Measurements from ENCODE around the gene NFKBIA. TPM values are rescaled to one million over a fixed set of nuclear protein-coding genes. Genes with fewer than 3 reads are reported as not detected.
A peak's percentile ranks its signal among the peaks of the same experiment; 100 is the strongest.

Gene NFKBIA
- total RNA-seq, 5 donors from 2014 or later (not counting 1 experiment from before 2014, with no cell fraction given): 129 to 1,245 (median 169) TPM

DNA sequence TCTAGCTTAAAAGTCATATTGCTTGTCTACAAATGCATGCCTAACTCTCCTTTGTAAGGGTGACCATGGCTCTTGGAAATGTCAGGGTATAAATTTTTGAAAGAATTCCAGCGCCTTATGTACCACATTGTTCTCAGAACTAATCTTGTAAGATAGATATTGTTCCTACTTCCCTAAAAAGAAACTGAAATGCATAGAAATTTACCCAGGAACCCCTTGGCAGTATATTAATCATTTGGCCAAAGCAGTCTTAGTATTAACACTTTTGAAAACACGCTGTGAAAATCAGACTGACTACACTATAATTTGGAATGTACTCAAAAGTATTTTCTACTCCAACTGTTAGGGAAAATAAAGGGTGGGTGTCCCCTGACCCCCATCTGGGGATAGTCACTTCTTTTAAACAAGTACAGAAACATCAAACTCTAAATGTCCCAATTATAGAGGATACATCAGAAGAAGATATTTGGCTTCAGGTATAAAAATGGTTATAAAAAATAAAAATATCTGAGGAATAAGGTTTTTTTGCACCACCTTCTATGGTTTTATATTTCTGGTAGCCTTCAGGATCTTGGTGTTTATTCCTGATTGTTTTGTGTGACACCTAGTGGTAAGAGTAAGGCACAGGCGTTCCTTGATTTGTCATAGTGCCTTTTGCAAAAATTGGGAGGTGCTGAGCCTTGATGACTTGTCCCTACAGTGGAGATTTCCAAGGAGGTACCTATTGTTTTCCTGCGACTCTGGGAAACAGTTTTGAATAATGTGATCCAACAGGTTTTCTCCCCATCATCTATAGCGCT lies 2.2 kb upstream of the NFKBIA start:
- H3K36me3 Mint-ChIP-seq: peaks cover 20% of the 10 kb centered on the region
- peak overlapping the region; percentile 44 to 98 for H3K27ac Mint-ChIP-seq
- CTCF ChIA-PET: interaction anchor here (0.6 to 4.7 kb wide), 11 partner anchors 8 to 284 kb away, joined by 3 to 63 read pairs (median 20); partner anchors contain the start of genes PPP2R3C (in 1 of the 2), PRORP (in 1 of the 2) and PSMA6 (in 1 of the 2)
- H3K27ac ChIP-seq (ENCODE audit: low read length): peak overlapping the region; percentile 16
- no peaks in the 10 kb centered on the region for H3K9me3 ChIP-seq
- H3K36me3 ChIP-seq (ENCODE audit: control insufficient read depth in 2 of 2, extremely low read depth in 1 of 2, insufficient read depth in 1 of 2, low read length in 1 of 2): peaks cover 6 to 19% of the 10 kb centered on the region in 2 donors
- no peak overlapping the region for H3K4me3 ChIP-seq (ENCODE audit: control insufficient read depth in 1 of 2, extremely low read depth in 1 of 2, low read length in 1 of 2)
- H3K4me3 Mint-ChIP-seq: peak overlapping the region in 1 of 3 donors; percentile 93
- H3K4me1 ChIP-seq (ENCODE audit: control insufficient read depth in 1 of 2, extremely low read depth in 1 of 2, insufficient read depth in 2 of 2, low read length in 2 of 2): peaks cover 25 to 30% of the 10 kb centered on the region in 2 experiments
- DNase-seq (peak in 2 of 35 experiments; percentile 2 to 68), ATAC-seq (replicated peaks in 1 of 4) (no peak)
- H3K4me1 Mint-ChIP-seq: peaks cover 41 to 43% (median 42%) of the 10 kb centered on the region in 3 donors
- POLR2A ChIA-PET: interaction anchor here (2.0 to 6.3 kb wide), 3 partner anchors 9 to 284 kb away, joined by 32 to 242 read pairs (median 70); partner anchors contain the start of genes PPP2R3C (in 1 of the 2) and PRORP (in 1 of the 2)
- no peaks in the 10 kb centered on the region for H3K27me3 Mint-ChIP-seq
- no CpG with 5 or more reads among the region's 5 CpGs for WGBS (ENCODE audit: insufficient coverage)
- H3K9me3 Mint-ChIP-seq: no peaks in the 10 kb centered on the region
- H3K27me3 ChIP-seq (replicated peaks in 1 of 2; ENCODE audit: control insufficient read depth in 2 of 2, extremely low read depth in 1 of 2, insufficient read depth in 2 of 2, low read length in 1 of 2): no peaks in the 10 kb centered on the region

DNA sequence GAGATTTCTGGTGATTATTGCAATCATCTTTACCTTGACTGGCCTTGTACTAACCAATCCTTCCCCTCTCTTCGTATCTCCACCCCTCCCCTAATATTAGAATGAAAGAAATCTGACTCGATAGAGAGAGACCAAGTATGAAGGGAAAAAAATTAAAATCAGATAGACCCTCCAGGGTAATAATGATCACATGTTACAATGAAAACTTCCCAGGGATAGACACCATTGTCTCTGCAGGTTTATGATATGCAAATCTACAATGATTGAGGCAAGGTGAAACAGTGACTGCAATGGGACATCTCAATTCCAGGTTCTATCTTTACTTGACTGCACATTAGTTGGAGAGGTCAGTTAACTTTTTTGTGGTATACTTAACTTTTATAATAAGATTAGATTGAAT lies 1.5 kb upstream of the NFKBIA start:
- H3K27ac Mint-ChIP-seq: peak overlapping the region; percentile 96 to 98
- peaks cover 26% of the 10 kb centered on the region for H3K36me3 Mint-ChIP-seq
- peak overlapping the region; percentile 90 to 93 (median 90) for H3K4me3 Mint-ChIP-seq
- Histone ChIP-seq H3K9me3 (no peaks in the 10 kb centered on the region), H3K4me3 (ENCODE audit: control insufficient read depth in 1 of 2, extremely low read depth in 1 of 2, low read length in 1 of 2) (no peak overlapping the region), H3K4me1 (ENCODE audit: control insufficient read depth in 1 of 2, extremely low read depth in 1 of 2, insufficient read depth in 2 of 2, low read length in 2 of 2) (peaks cover 31 to 36% of the 10 kb centered on the region in 2 experiments), H3K27me3 (replicated peaks in 1 of 2; ENCODE audit: control insufficient read depth in 2 of 2, extremely low read depth in 1 of 2, insufficient read depth in 2 of 2, low read length in 1 of 2) (no peaks in the 10 kb centered on the region), H3K27ac (ENCODE audit: low read length) (peak overlapping the region; percentile 96), H3K36me3 (ENCODE audit: control insufficient read depth in 2 of 2, extremely low read depth in 1 of 2, insufficient read depth in 1 of 2, low read length in 1 of 2) (peaks cover 6 to 25% of the 10 kb centered on the region in 2 donors)
- DNase-seq (no peak), ATAC-seq (replicated peaks in 1 of 4) (no peak)
- ChIA-PET CTCF (interaction anchor here (0.6 to 4.7 kb wide), 12 partner anchors 9 to 283 kb away, joined by 3 to 63 read pairs (median 13); partner anchors contain the start of genes PPP2R3C (in 1 of the 2), PRORP (in 1 of the 2) and PSMA6 (in 1 of the 2)), POLR2A (interaction anchor here (1.5 to 6.3 kb wide), 5 partner anchors 10 to 360 kb away, joined by 13 to 242 read pairs (median 32); partner anchors contain the start of genes FAM177A1 (in 1 of the 2), PPP2R3C (in 1 of the 2) and PRORP (in 1 of the 2))
- H3K9me3 Mint-ChIP-seq: no peaks in the 10 kb centered on the region
- no CpG with 5 or more reads among the region's 2 CpGs for WGBS (ENCODE audit: insufficient coverage)
- H3K4me1 Mint-ChIP-seq: peaks cover 47 to 49% (median 48%) of the 10 kb centered on the region in 3 donors
- no peaks in the 10 kb centered on the region for H3K27me3 Mint-ChIP-seq

DNA sequence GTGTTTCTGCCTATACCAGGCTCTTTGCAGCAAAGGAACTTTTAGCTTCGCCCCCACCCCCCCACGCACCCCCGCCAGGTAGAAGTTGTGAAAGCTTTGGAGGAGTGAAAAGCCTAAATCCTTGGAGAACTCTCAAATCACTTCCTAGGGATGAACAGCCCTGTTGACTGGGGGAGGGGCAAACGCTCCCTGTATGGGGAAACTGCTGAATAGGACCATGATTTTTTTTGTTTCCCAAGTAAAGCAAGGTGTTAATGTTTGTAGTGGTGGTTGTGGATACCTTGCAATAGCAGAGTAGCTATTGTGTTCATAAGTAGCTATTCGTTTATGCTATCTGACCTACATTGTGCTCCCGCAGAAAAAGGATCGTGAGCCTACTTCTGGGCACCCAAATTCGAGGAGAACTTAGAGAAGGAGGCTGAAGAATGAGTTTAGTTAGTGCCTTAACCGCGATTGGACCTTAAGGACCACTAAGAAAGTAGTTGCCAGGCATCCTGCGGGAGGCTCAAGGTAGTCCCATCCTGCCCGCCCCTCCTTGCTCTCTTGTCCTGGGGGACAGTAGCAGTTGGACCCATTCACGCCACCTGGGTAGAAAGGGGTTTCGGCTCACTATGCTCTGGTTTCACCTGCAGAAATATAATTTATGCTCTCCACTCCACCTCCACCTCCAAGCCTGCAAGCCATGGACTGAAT lies 901 bp upstream of the NFKBIA start:
- ATAC-seq (replicated peaks in 1 of 4): no peak
- Histone ChIP-seq H3K27me3 (replicated peaks in 1 of 2; ENCODE audit: control insufficient read depth in 2 of 2, extremely low read depth in 1 of 2, insufficient read depth in 2 of 2, low read length in 1 of 2) (no peaks in the 10 kb centered on the region), H3K9me3 (no peaks in the 10 kb centered on the region), H3K4me1 (ENCODE audit: control insufficient read depth in 1 of 2, extremely low read depth in 1 of 2, insufficient read depth in 2 of 2, low read length in 2 of 2) (peaks cover 35 to 42% of the 10 kb centered on the region in 2 experiments), H3K4me3 (ENCODE audit: control insufficient read depth in 1 of 2, extremely low read depth in 1 of 2, low read length in 1 of 2) (peak overlapping the region; percentile 60 to 65), H3K36me3 (ENCODE audit: control insufficient read depth in 2 of 2, extremely low read depth in 1 of 2, insufficient read depth in 1 of 2, low read length in 1 of 2) (peaks cover 6 to 32% of the 10 kb centered on the region in 2 donors), H3K27ac (ENCODE audit: low read length) (peak overlapping the region; percentile 96)
- 58% methylated on average over 8 of the region's 14 CpGs for WGBS (ENCODE audit: insufficient coverage)
- ChIA-PET POLR2A (interaction anchor here (0.6 to 6.3 kb wide), 36 partner anchors 10 to 683 kb away, joined by 3 to 242 read pairs (median 4); partner anchors contain the start of genes PRORP (in 2 of the 2), PSMA6 (in 2 of the 2), FAM177A1 (in 1 of the 2) and PPP2R3C (in 1 of the 2)), CTCF (interaction anchor here (0.6 to 4.7 kb wide), 20 partner anchors 8 to 409 kb away, joined by 3 to 63 read pairs (median 5); partner anchors contain the start of genes FAM177A1 (in 1 of the 2), PPP2R3C (in 1 of the 2), PRORP (in 1 of the 2) and PSMA6 (in 1 of the 2))
- no peaks in the 10 kb centered on the region for H3K27me3 Mint-ChIP-seq
- no peaks in the 10 kb centered on the region for H3K9me3 Mint-ChIP-seq
- peak in 2 of 35 experiments; percentile 1 to 10 for DNase-seq
- H3K4me1 Mint-ChIP-seq: peaks cover 54 to 56% (median 54%) of the 10 kb centered on the region in 3 donors
- peak overlapping the region; percentile 96 to 98 for H3K27ac Mint-ChIP-seq
- H3K36me3 Mint-ChIP-seq: peaks cover 33% of the 10 kb centered on the region
- H3K4me3 Mint-ChIP-seq: peak overlapping the region; percentile 90 to 93 (median 90)

DNA sequence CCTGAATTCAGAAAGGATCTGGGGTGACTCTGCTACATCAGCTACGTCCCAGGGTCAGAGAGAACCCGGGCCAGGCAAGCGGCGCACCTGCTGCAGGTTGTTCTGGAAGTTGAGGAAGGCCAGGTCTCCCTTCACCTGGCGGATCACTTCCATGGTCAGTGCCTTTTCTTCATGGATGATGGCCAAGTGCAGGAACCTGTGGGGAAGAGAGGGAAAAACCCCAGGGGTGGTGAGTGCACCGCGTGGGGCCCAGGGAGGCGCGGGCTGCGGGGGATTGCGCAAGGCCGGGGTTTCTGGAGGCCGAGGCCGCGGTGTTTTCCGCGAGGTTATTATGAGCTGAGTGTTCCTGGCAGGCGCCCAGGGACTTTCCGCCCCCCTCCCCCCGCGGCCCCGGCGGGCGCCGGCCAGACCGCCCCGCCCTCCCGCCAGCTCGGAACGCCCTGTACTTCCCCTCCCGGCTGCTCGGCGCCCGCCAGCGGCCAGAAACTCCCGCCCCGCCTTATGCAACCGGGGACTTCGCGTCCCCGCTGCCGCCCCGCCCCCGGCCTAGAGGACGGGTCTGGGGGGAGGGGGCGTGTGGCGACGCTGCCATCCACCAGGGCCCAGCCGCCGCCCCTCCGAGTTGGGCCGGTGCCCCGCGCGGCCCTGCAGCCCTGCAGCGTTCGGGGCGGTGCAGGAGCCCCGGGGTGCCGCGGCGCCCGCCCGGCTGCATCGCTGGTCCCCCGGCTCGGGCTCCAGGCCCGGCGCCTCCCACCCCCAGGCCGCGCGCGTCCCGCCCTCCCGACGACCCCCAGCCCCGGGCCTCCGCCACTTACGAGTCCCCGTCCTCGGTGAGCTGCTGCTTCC lies 723 bp downstream of the NFKBIA start:
- Mint-ChIP-seq H3K27me3 (no peaks in the 10 kb centered on the region), H3K9me3 (no peaks in the 10 kb centered on the region), H3K4me1 (peaks cover 60 to 67% (median 62%) of the 10 kb centered on the region in 3 donors), H3K36me3 (peaks cover 38% of the 10 kb centered on the region), H3K27ac (peak overlapping the region; percentile 97 to 98), H3K4me3 (peak overlapping the region; percentile 91 to 94 (median 93))
- WGBS (ENCODE audit: insufficient coverage): under 1% methylated on average over 72 of the region's 81 CpGs
- H3K4me1 ChIP-seq (ENCODE audit: control insufficient read depth in 1 of 2, extremely low read depth in 1 of 2, insufficient read depth in 2 of 2, low read length in 2 of 2): peaks cover 35 to 46% of the 10 kb centered on the region in 2 experiments
- H3K4me3 ChIP-seq (ENCODE audit: control insufficient read depth in 1 of 2, extremely low read depth in 1 of 2, low read length in 1 of 2): peak overlapping the region; percentile 74 to 80
- POLR2A ChIA-PET: interaction anchor here (0.6 to 6.3 kb wide), 48 partner anchors 10 to 687 kb away, joined by 3 to 242 read pairs (median 4); partner anchors contain the start of genes PRORP (in 2 of the 2), PSMA6 (in 2 of the 2), FAM177A1 (in 1 of the 2) and PPP2R3C (in 1 of the 2)
- no peaks in the 10 kb centered on the region for H3K9me3 ChIP-seq
- H3K36me3 ChIP-seq (ENCODE audit: control insufficient read depth in 2 of 2, extremely low read depth in 1 of 2, insufficient read depth in 1 of 2, low read length in 1 of 2): peaks cover 6 to 45% of the 10 kb centered on the region in 2 donors
- ATAC-seq (replicated peaks in 1 of 4) (peak; percentile 66 to 76 (median 72)), DNase-seq (peak; percentile 87 to 98 (median 96))
- CTCF ChIA-PET: interaction anchor here (0.5 to 4.7 kb wide), 18 partner anchors 9 to 773 kb away, joined by 3 to 63 read pairs (median 4); partner anchors contain the start of genes BRMS1L (in 1 of the 2), PPP2R3C (in 1 of the 2), PRORP (in 1 of the 2) and PSMA6 (in 1 of the 2)
- H3K27me3 ChIP-seq (replicated peaks in 1 of 2; ENCODE audit: control insufficient read depth in 2 of 2, extremely low read depth in 1 of 2, insufficient read depth in 2 of 2, low read length in 1 of 2): no peaks in the 10 kb centered on the region
- H3K27ac ChIP-seq (ENCODE audit: low read length): peak overlapping the region; percentile 96

DNA sequence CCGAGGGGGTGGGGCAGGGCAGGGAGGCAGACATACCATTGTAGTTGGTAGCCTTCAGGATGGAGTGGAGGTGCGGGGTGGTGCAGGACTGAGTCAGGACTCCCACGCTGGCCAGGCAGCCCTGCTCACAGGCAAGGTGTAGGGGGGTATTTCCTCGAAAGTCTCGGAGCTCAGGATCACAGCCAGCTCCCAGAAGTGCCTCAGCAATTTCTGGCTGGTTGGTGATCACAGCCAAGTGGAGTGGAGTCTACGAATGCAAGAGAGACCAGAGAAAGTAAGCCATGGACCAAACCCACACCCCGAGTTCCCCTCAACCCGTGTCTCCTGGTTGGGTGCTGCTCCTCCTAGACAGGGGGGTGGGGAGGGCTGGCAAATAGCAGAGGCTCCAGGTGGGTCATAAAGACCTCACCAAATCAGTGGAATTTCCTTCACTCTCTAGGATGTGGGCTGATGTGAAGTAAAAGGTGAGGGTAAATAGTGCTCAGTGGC lies 1.4 kb downstream of the NFKBIA start:
- Mint-ChIP-seq H3K4me1 (peaks cover 62 to 70% (median 68%) of the 10 kb centered on the region in 3 donors), H3K36me3 (peaks cover 41% of the 10 kb centered on the region), H3K4me3 (peak overlapping the region; percentile 91 to 94 (median 93)), H3K9me3 (no peaks in the 10 kb centered on the region), H3K27me3 (no peaks in the 10 kb centered on the region), H3K27ac (peak overlapping the region; percentile 97)
- DNase-seq: peak in 11 of 35 experiments; percentile 3 to 43 (median 23)
- Histone ChIP-seq H3K27me3 (replicated peaks in 1 of 2; ENCODE audit: control insufficient read depth in 2 of 2, extremely low read depth in 1 of 2, insufficient read depth in 2 of 2, low read length in 1 of 2) (no peaks in the 10 kb centered on the region), H3K4me3 (ENCODE audit: control insufficient read depth in 1 of 2, extremely low read depth in 1 of 2, low read length in 1 of 2) (peak overlapping the region; percentile 46 to 80), H3K36me3 (ENCODE audit: control insufficient read depth in 2 of 2, extremely low read depth in 1 of 2, insufficient read depth in 1 of 2, low read length in 1 of 2) (peaks cover 6 to 45% of the 10 kb centered on the region in 2 donors), H3K9me3 (no peaks in the 10 kb centered on the region), H3K4me1 (ENCODE audit: control insufficient read depth in 1 of 2, extremely low read depth in 1 of 2, insufficient read depth in 2 of 2, low read length in 2 of 2) (peaks cover 35 to 46% of the 10 kb centered on the region in 2 experiments), H3K27ac (ENCODE audit: low read length) (peak overlapping the region; percentile 96)
- ChIA-PET CTCF (interaction anchor here in 1 of 2 donors (0.9 to 4.7 kb wide), 10 partner anchors 12 to 423 kb away, joined by 3 to 63 read pairs (median 11); partner anchors contain the start of genes BRMS1L, PPP2R3C, PRORP and PSMA6), POLR2A (interaction anchor here (0.6 to 6.3 kb wide), 34 partner anchors 9 to 1384 kb away, joined by 3 to 242 read pairs (median 4); partner anchors contain the start of genes PRORP (in 2 of the 2), PSMA6 (in 2 of the 2), FAM177A1 (in 1 of the 2) and PPP2R3C (in 1 of the 2))
- 3% methylated on average over 3 of the region's 8 CpGs for WGBS (ENCODE audit: insufficient coverage)
- no peak for ATAC-seq (replicated peaks in 1 of 4)

All from T-cell (primary cell).